ENCODE measurements around the gene PCDH9. TPM values are rescaled to one million over a fixed set of nuclear protein-coding genes. Genes with fewer than 3 reads are reported as not detected.

The PCDH9 gene
- total RNA-seq, 1 donor from 2014 or later = 1.9 TPM

DNA sequence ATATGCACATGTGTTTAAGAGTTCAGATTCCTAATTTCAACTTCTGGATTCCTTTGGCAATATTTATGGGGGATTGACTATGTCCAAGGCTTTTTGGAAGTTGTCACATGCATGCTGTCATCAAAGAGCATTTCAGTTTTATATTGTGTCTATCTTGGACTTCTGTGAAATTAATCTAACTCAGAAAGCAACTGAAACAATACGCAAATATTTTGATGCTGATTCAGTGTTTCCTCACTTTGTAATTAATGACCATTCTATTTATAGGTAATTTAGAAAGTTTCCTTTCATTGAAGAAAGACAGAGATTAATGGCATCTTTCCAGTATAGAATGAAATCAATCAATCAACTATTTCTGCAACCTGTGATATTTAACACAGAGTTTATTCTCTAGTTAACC lies 550.1 kb downstream of the PCDH9 start:
- TF ChIP-seq CTCF (IDR thresholded peaks at IDR 0.05; ENCODE audit: unreplicated experiment) = no peak
- Mint-ChIP-seq H3K27ac (ENCODE audit: unreplicated experiment) (no peak overlapping the region), H3K9me3 (ENCODE audit: unreplicated experiment) (no peaks in the 10 kb centered on the region), H3K4me3 (ENCODE audit: unreplicated experiment) (no peak overlapping the region), H3K27me3 (ENCODE audit: unreplicated experiment) (no peaks in the 10 kb centered on the region), H3K36me3 (ENCODE audit: low read depth, unreplicated experiment) (peaks cover 4% of the 10 kb centered on the region), H3K4me1 (ENCODE audit: unreplicated experiment) (no peaks in the 10 kb centered on the region)
- no peak for DNase-seq (ENCODE audit: low spot score)

DNA sequence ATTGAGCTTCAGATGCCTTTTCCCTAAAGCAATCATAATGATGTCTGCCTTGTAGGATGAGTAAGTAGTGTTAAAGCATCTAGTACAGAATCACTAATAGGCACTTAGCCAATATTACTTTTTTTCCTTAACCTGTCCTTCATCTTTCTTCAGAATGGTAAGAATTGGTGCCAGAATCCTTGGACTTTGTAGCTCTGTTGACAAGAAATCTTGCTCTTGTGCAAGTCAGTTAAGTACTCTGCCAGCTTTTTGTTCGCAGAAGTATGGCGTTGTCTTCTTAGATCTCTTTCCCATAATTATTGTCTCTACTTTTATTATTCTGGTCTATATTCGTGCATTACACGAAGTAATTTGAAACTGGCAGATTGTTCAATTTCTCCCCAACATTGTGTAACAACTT lies 554.5 kb downstream of the PCDH9 start:
- TF ChIP-seq CTCF (IDR thresholded peaks at IDR 0.05; ENCODE audit: unreplicated experiment) = no peak
- H3K4me3 Mint-ChIP-seq (ENCODE audit: unreplicated experiment) = no peak overlapping the region
- DNase-seq (ENCODE audit: low spot score) = no peak
- no peaks in the 10 kb centered on the region for H3K9me3 Mint-ChIP-seq (ENCODE audit: unreplicated experiment)
- no peaks in the 10 kb centered on the region for H3K4me1 Mint-ChIP-seq (ENCODE audit: unreplicated experiment)
- H3K27ac Mint-ChIP-seq (ENCODE audit: unreplicated experiment) = no peak overlapping the region
- no peaks in the 10 kb centered on the region for H3K27me3 Mint-ChIP-seq (ENCODE audit: unreplicated experiment)
- no peaks in the 10 kb centered on the region for H3K36me3 Mint-ChIP-seq (ENCODE audit: low read depth, unreplicated experiment)

DNA sequence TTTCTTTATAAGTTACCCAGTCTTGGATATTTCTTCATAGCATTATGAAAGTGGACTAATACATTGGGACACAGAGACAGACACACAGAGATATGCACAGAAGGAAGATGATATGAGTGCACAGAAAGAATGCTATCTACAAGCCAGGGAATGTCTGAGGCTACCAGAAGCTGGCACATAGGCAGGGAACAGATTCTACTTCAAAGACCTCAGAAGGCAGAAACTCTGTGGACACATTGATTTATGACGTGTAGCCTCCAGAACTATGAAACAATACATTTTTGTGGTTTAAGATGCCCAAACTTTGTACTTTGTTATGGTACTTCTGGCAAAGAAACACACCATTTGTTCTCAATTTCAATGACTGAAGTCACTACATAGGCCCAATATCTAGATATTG lies 556.7 kb downstream of the PCDH9 start:
- Mint-ChIP-seq H3K4me3 (ENCODE audit: unreplicated experiment) (no peak overlapping the region), H3K27me3 (ENCODE audit: unreplicated experiment) (no peaks in the 10 kb centered on the region), H3K4me1 (ENCODE audit: unreplicated experiment) (no peaks in the 10 kb centered on the region), H3K27ac (ENCODE audit: unreplicated experiment) (no peak overlapping the region), H3K9me3 (ENCODE audit: unreplicated experiment) (no peaks in the 10 kb centered on the region), H3K36me3 (ENCODE audit: low read depth, unreplicated experiment) (no peaks in the 10 kb centered on the region)
- DNase-seq (ENCODE audit: low spot score) = no peak
- no peak for TF ChIP-seq CTCF (IDR thresholded peaks at IDR 0.05; ENCODE audit: unreplicated experiment)

- no peaks in the 10 kb centered on the region for H3K9me3 Mint-ChIP-seq (ENCODE audit: unreplicated experiment)
- TF ChIP-seq CTCF (IDR thresholded peaks at IDR 0.05; ENCODE audit: unreplicated experiment) = no peak
- H3K4me1 Mint-ChIP-seq (ENCODE audit: unreplicated experiment) = no peaks in the 10 kb centered on the region
- H3K4me3 Mint-ChIP-seq (ENCODE audit: unreplicated experiment) = no peak overlapping the region
- H3K27me3 Mint-ChIP-seq (ENCODE audit: unreplicated experiment) = no peaks in the 10 kb centered on the region
- H3K36me3 Mint-ChIP-seq (ENCODE audit: low read depth, unreplicated experiment) = no peaks in the 10 kb centered on the region
- DNase-seq (ENCODE audit: low spot score) = peak; percentile 7
- no peak overlapping the region for H3K27ac Mint-ChIP-seq (ENCODE audit: unreplicated experiment)
Observed at GRCh38 chr13:66665991-66666390, 564.1 kb downstream of the PCDH9 start.

GRCh38 chr13:66663711-66664110 lies 566.4 kb downstream of the PCDH9 start:
- no peaks in the 10 kb centered on the region for H3K9me3 Mint-ChIP-seq (ENCODE audit: unreplicated experiment)
- no peak overlapping the region for H3K27ac Mint-ChIP-seq (ENCODE audit: unreplicated experiment)
- no peak overlapping the region for H3K4me3 Mint-ChIP-seq (ENCODE audit: unreplicated experiment)
- H3K4me1 Mint-ChIP-seq (ENCODE audit: unreplicated experiment) = no peaks in the 10 kb centered on the region
- no peaks in the 10 kb centered on the region for H3K36me3 Mint-ChIP-seq (ENCODE audit: low read depth, unreplicated experiment)
- no peaks in the 10 kb centered on the region for H3K27me3 Mint-ChIP-seq (ENCODE audit: unreplicated experiment)
- DNase-seq (ENCODE audit: low spot score) = no peak
- no peak for TF ChIP-seq CTCF (IDR thresholded peaks at IDR 0.05; ENCODE audit: unreplicated experiment)

All from endothelial cell (in vitro differentiated cells).